HEK293 (cell line): ENCODE data around the gene NDUFS4.
A peak's percentile ranks its signal among the peaks of the same experiment; 100 is the strongest.

Experiments used
- EGR2 ChIP-seq: fragments of 450-650 bp; formaldehyde crosslinking; IDR thresholded peaks from 2 replicates; pipeline ENCODE4 v1.5.1; 2016; ENCODE audit warnings: low read depth, missing biosample characterization, missing genetic modification characterization
- HOXD13 ChIP-seq: sonication (generic); formaldehyde crosslinking; IDR thresholded peaks from 2 replicates; pipeline ENCODE4 v1.8.0; 2022; ENCODE audit warnings: missing genetic modification reagents, borderline replicate concordance
- REST ChIP-seq: fragments of 450-650 bp; formaldehyde crosslinking; IDR thresholded peaks from 2 replicates; pipeline ENCODE4 v1.5.1; 2016; ENCODE audit warnings: missing biosample characterization, missing genetic modification characterization
- SP2 ChIP-seq: fragments of 450-650 bp; formaldehyde crosslinking; IDR thresholded peaks from 2 replicates; pipeline ENCODE4 v1.5.1; 2016; ENCODE audit warnings: missing biosample characterization, missing genetic modification characterization
- SP3 ChIP-seq: fragments of 450-650 bp; formaldehyde crosslinking; IDR thresholded peaks from 2 replicates; pipeline ENCODE4 v1.5.1; 2016; ENCODE audit warnings: missing biosample characterization, missing genetic modification characterization
- ZBTB20 ChIP-seq: fragments of 450-650 bp; formaldehyde crosslinking; IDR thresholded peaks from 2 replicates; pipeline ENCODE4 v1.5.1; 2016; ENCODE audit warnings: missing biosample characterization, missing genetic modification characterization
- ZBTB8A ChIP-seq: fragments of 450-650 bp; formaldehyde crosslinking; IDR thresholded peaks from 2 replicates; pipeline ENCODE4 v1.5.1; 2016; ENCODE audit warnings: missing biosample characterization, missing genetic modification characterization
- ZFHX2 ChIP-seq: fragments of 450-650 bp; formaldehyde crosslinking; conservative IDR thresholded peaks from 2 replicates; pipeline ENCODE4 v1.5.1; 2016; ENCODE audit warnings: missing biosample characterization, missing genetic modification characterization
- ZFP37 ChIP-seq: fragments of 450-650 bp; formaldehyde crosslinking; IDR thresholded peaks from 2 replicates; pipeline ENCODE4 v1.5.1; 2016; ENCODE audit warnings: missing biosample characterization, missing genetic modification characterization
- ZNF223 ChIP-seq: fragments of 450-650 bp; formaldehyde crosslinking; IDR thresholded peaks from 2 replicates; pipeline ENCODE4 v1.5.1; 2016; ENCODE audit warnings: missing biosample characterization, missing genetic modification characterization
- ZNF324 ChIP-seq: fragments of 450-650 bp; formaldehyde crosslinking; IDR thresholded peaks from 2 replicates; pipeline ENCODE4 v1.5.1; 2016; ENCODE audit warnings: missing biosample characterization, missing genetic modification characterization
- ZNF341 ChIP-seq: fragments of 450-650 bp; formaldehyde crosslinking; IDR thresholded peaks from 2 replicates; pipeline ENCODE4; 2016; ENCODE audit warnings: low read depth, missing biosample characterization, missing genetic modification characterization
- ZNF366 ChIP-seq: fragments of 450-650 bp; formaldehyde crosslinking; conservative IDR thresholded peaks from 2 replicates; pipeline ENCODE4 v1.5.1; 2016; ENCODE audit warnings: missing biosample characterization, missing genetic modification characterization
- ZNF423 ChIP-seq: fragments of 450-650 bp; formaldehyde crosslinking; IDR thresholded peaks from 2 replicates; pipeline ENCODE4 v1.5.1; 2016; ENCODE audit warnings: missing biosample characterization, missing genetic modification characterization
- ZNF645 ChIP-seq: fragments of 450-650 bp; formaldehyde crosslinking; IDR thresholded peaks from 2 replicates; pipeline ENCODE4; 2016; ENCODE audit warnings: missing biosample characterization, missing genetic modification characterization
- ZSCAN4 ChIP-seq: fragments of 450-650 bp; formaldehyde crosslinking; IDR thresholded peaks from 2 replicates; pipeline ENCODE4 v1.5.1; 2017; ENCODE audit warnings: missing biosample characterization, missing genetic modification characterization
- ZXDB ChIP-seq: fragments of 450-650 bp; formaldehyde crosslinking; IDR thresholded peaks from 2 replicates; pipeline ENCODE4 v1.5.1; 2016; ENCODE audit warnings: missing biosample characterization, missing genetic modification characterization
- TF ChIP-seq, protein P1 (sequence below): fragments of 450-650 bp; formaldehyde crosslinking; IDR thresholded peaks from 2 replicates; pipeline ENCODE4 v1.5.1; 2016; ENCODE audit warnings: missing biosample characterization, missing genetic modification characterization
- TF ChIP-seq, protein P2 (sequence below): fragments of 450-650 bp; formaldehyde crosslinking; conservative IDR thresholded peaks from 2 replicates; pipeline ENCODE4 v1.5.1; 2016; ENCODE audit warnings: low read depth, missing biosample characterization, missing genetic modification characterization

The NDUFS4 gene

GRCh38 chr5:53560506-53561191, at the start of gene NDUFS4 (continued):
- TF ChIP-seq ZSCAN4 (tag by site-specific recombination): 0 out of 2 replicates have a peak, but pooled peaks have one; percentile 47
- TF ChIP-seq, protein P1, sequence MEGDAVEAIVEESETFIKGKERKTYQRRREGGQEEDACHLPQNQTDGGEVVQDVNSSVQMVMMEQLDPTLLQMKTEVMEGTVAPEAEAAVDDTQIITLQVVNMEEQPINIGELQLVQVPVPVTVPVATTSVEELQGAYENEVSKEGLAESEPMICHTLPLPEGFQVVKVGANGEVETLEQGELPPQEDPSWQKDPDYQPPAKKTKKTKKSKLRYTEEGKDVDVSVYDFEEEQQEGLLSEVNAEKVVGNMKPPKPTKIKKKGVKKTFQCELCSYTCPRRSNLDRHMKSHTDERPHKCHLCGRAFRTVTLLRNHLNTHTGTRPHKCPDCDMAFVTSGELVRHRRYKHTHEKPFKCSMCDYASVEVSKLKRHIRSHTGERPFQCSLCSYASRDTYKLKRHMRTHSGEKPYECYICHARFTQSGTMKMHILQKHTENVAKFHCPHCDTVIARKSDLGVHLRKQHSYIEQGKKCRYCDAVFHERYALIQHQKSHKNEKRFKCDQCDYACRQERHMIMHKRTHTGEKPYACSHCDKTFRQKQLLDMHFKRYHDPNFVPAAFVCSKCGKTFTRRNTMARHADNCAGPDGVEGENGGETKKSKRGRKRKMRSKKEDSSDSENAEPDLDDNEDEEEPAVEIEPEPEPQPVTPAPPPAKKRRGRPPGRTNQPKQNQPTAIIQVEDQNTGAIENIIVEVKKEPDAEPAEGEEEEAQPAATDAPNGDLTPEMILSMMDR (tag by site-specific recombination): peak; percentile 31; the same call in 1 of the 2 replicates
- peak; percentile 59 for TF ChIP-seq ZNF366 (tag by site-specific recombination)
- TF ChIP-seq ZFHX2 (tag by site-specific recombination): peak; percentile 36
- peak; percentile 89 for TF ChIP-seq ZFP37 (tag by site-specific recombination)
- peak; percentile 75; the same call in 1 of the 2 replicates for TF ChIP-seq ZBTB20 (tag by site-specific recombination)
- peak; percentile 32; the same call in 1 of the 2 replicates for TF ChIP-seq ZNF341 (tag by site-specific recombination)
- TF ChIP-seq SP3 (tag by site-specific recombination): peak; percentile 74
- no peak for TF ChIP-seq HOXD13 (CRISPR knock-in tag)
- no peak for TF ChIP-seq ZNF645 (tag by site-specific recombination)
- TF ChIP-seq REST: peak; percentile 21; the same call in 1 of the 2 replicates
- TF ChIP-seq ZBTB8A: peak; percentile 38; the same call in 1 of the 2 replicates
- no peak for TF ChIP-seq ZNF423 (tag by site-specific recombination)
- no peak for TF ChIP-seq ZNF223 (tag by site-specific recombination)
- peak; percentile 38; the same call in 1 of the 2 replicates for TF ChIP-seq EGR2 (tag by site-specific recombination)
- TF ChIP-seq SP2 (tag by site-specific recombination): peak; percentile 25
- peak; percentile 72 for TF ChIP-seq ZXDB (tag by site-specific recombination)
- peak; percentile 88 for TF ChIP-seq ZNF324 (tag by site-specific recombination)
- TF ChIP-seq, protein P2, sequence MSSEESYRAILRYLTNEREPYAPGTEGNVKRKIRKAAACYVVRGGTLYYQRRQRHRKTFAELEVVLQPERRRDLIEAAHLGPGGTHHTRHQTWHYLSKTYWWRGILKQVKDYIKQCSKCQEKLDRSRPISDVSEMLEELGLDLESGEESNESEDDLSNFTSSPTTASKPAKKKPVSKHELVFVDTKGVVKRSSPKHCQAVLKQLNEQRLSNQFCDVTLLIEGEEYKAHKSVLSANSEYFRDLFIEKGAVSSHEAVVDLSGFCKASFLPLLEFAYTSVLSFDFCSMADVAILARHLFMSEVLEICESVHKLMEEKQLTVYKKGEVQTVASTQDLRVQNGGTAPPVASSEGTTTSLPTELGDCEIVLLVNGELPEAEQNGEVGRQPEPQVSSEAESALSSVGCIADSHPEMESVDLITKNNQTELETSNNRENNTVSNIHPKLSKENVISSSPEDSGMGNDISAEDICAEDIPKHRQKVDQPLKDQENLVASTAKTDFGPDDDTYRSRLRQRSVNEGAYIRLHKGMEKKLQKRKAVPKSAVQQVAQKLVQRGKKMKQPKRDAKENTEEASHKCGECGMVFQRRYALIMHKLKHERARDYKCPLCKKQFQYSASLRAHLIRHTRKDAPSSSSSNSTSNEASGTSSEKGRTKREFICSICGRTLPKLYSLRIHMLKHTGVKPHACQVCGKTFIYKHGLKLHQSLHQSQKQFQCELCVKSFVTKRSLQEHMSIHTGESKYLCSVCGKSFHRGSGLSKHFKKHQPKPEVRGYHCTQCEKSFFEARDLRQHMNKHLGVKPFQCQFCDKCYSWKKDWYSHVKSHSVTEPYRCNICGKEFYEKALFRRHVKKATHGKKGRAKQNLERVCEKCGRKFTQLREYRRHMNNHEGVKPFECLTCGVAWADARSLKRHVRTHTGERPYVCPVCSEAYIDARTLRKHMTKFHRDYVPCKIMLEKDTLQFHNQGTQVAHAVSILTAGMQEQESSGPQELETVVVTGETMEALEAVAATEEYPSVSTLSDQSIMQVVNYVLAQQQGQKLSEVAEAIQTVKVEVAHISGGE (tag by site-specific recombination): peak; percentile 40
